Nephron (organoid): ENCODE measurements around the gene ISG15.
"Not testable (repeated sequence)": the region's sequence is repeated elsewhere in the genome, so short reads cannot be mapped to it uniquely, and the experiment has no call there.

Source experiments
- H3K27ac Mint-ChIP-seq, 3 experiments: 2 replicates each; pipeline ENCODE4 v1.8.0; 2020; ENCODE audit warnings: mixed read lengths in 3 of 3, mild to moderate bottlenecking in 2 of 3, moderate library complexity in 1 of 3
- H3K27me3 Mint-ChIP-seq: 2 replicates; pipeline ENCODE4 v1.8.0; 2021; ENCODE audit warnings: low read depth, mild to moderate bottlenecking, moderate library complexity, mixed read lengths
- H3K36me3 Mint-ChIP-seq: 2 replicates; pipeline ENCODE4 v1.8.0; 2020; ENCODE audit warnings: low read depth, mixed read lengths
- H3K4me1 Mint-ChIP-seq: 2 replicates; pipeline ENCODE4 v1.8.0; 2020; ENCODE audit warnings: mixed read lengths
- H3K4me3 Mint-ChIP-seq, 3 experiments: 2 replicates each; pipeline ENCODE4 v1.8.0; 2020; ENCODE audit warnings: mild to moderate bottlenecking in 3 of 3, mixed read lengths in 3 of 3, moderate library complexity in 2 of 3
- H3K9me3 Mint-ChIP-seq: 2 replicates; pipeline ENCODE4 v1.8.0; 2020; ENCODE audit warnings: mixed read lengths
- CTCF ChIP-seq, 3 experiments: fragments of 200-600 bp; sonication (generic); IDR thresholded peaks; one replicate each; pipeline ENCODE4 v1.5.0; 2021; ENCODE audit warnings: antibody characterized with exemption in 3 of 3; ENCODE audit not compliant: unreplicated experiment in 3 of 3

ISG15 gene

GRCh38 chr1:993379-993995 lies 19.8 kb upstream of the ISG15 start:
- no peak overlapping the region for H3K27ac Mint-ChIP-seq
- H3K36me3 Mint-ChIP-seq: peaks cover 6% of the 10 kb centered on the region
- peaks cover 4% of the 10 kb centered on the region for H3K4me1 Mint-ChIP-seq

GRCh38 chr1:994546-994945 lies 18.8 kb upstream of the ISG15 start:
- Mint-ChIP-seq H3K27me3 (peaks cover 43% of the 10 kb centered on the region), H3K9me3 (peaks cover 20% of the 10 kb centered on the region)
- H3K4me1 Mint-ChIP-seq, H3K36me3 Mint-ChIP-seq, H3K27ac Mint-ChIP-seq, H3K4me3 Mint-ChIP-seq: not testable (repeated sequence)

More at GRCh38 chr1:993379-993995, 19.8 kb upstream of the ISG15 start:
- H3K27me3 Mint-ChIP-seq: peaks cover 53% of the 10 kb centered on the region
- H3K4me3 Mint-ChIP-seq: no peak overlapping the region
- H3K9me3 Mint-ChIP-seq: peaks cover 31% of the 10 kb centered on the region
- TF ChIP-seq CTCF (IDR thresholded peaks at IDR 0.05; ENCODE audit: unreplicated experiment in 3 of 3): no peak

GRCh38 chr1:995665-996633 lies 17.3 kb upstream of the ISG15 start:
- Mint-ChIP-seq H3K4me3 (peak overlapping the region; percentile 68 to 72 (median 72)), H3K36me3 (peaks cover 6% of the 10 kb centered on the region), H3K27ac (peak overlapping the region in 2 of 3 experiments; percentile 17 to 48), H3K9me3 (peaks cover 17% of the 10 kb centered on the region), H3K4me1 (peaks cover 4% of the 10 kb centered on the region), H3K27me3 (peaks cover 33% of the 10 kb centered on the region)
- no peak for TF ChIP-seq CTCF (IDR thresholded peaks at IDR 0.05; ENCODE audit: unreplicated experiment in 3 of 3)

- Mint-ChIP-seq H3K36me3 (peaks cover 6% of the 10 kb centered on the region), H3K9me3 (peaks cover 10% of the 10 kb centered on the region), H3K27me3 (peaks cover 24% of the 10 kb centered on the region), H3K27ac (peak overlapping the region in 1 of 3 experiments; percentile 54), H3K4me3 (peak overlapping the region; percentile 69 to 77 (median 76)), H3K4me1 (peaks cover 4% of the 10 kb centered on the region)
- TF ChIP-seq CTCF (IDR thresholded peaks at IDR 0.05; ENCODE audit: unreplicated experiment in 3 of 3): no peak
Observed at GRCh38 chr1:996851-997712, 16.2 kb upstream of the ISG15 start.

GRCh38 chr1:997713-997992 lies 15.6 kb upstream of the ISG15 start:
- Mint-ChIP-seq H3K4me3 (peak overlapping the region in 1 of 3 experiments; percentile 69), H3K9me3 (peaks cover 6% of the 10 kb centered on the region), H3K36me3 (peaks cover 3% of the 10 kb centered on the region), H3K27me3 (peaks cover 22% of the 10 kb centered on the region), H3K4me1 (peaks cover 4% of the 10 kb centered on the region), H3K27ac (no peak overlapping the region)
- TF ChIP-seq CTCF (IDR thresholded peaks at IDR 0.05; ENCODE audit: unreplicated experiment in 3 of 3): no peak
